ENCODE results near the gene ABAT.

DNA sequence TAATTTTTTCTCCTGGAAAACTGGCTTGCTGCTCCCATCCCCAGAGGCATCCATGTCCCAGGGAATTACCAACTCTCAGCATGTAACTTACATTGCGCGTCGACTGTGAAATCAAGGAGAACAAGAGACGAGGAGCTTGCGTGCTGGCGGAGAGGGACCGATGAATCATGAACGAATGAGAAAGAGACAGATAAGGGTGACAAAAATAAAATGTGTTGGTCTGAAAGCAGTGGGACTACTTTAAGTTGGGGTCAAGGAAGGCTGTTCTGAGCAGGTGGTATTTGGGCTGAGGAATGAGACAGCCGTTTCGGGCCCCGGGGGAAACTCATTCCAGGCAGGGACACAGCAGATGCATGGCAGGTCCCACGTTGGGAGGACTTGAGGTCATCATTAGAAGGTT lies 22.5 kb downstream of the ABAT start:
- no peak for TF ChIP-seq EZH2 (IDR thresholded peaks at IDR 0.05; ENCODE audit: insufficient read depth, poor library complexity, severe bottlenecking)
- TF ChIP-seq EZH2phosphoT487 (IDR thresholded peaks at IDR 0.05; ENCODE audit: insufficient read depth, low read depth): no peak
